ENCODE results near the gene NUMBL.
A peak's percentile ranks its signal among the peaks of the same experiment; 100 is the strongest.

NUMBL gene

GRCh38 chr19:40689339-40690049 lies 957 bp downstream of the NUMBL start:
- H3K4me3 ChIP-seq (ENCODE audit: insufficient read depth, low read length, poor library complexity, severe bottlenecking) = no peak overlapping the region
- no peak overlapping the region for H3K27ac ChIP-seq (ENCODE audit: low read depth, low read length)
- peak overlapping the region; percentile 87 for H3K4me2 ChIP-seq (ENCODE audit: low read depth, low read length, poor library complexity, severe bottlenecking)
- peak overlapping the region; percentile 66 for H3K9ac ChIP-seq (ENCODE audit: low read length)
- H2AFZ ChIP-seq (ENCODE audit: low read depth, low read length, severe bottlenecking) = no peak overlapping the region
- no peaks in the 10 kb centered on the region for H3K9me3 ChIP-seq (ENCODE audit: insufficient read depth, low read length)
- H3F3A ChIP-seq (ENCODE audit: insufficient read depth) = no peaks in the 10 kb centered on the region
- no peaks in the 10 kb centered on the region for H3K9me2 ChIP-seq (replicated peaks; ENCODE audit: insufficient read depth, low read length)
- no peaks in the 10 kb centered on the region for H4K20me1 ChIP-seq (ENCODE audit: low read depth, low read length)
- no peak for TF ChIP-seq EZH2phosphoT487 (conservative IDR thresholded peaks at IDR 0.05; ENCODE audit: low read length)
- TF ChIP-seq, protein P1, sequence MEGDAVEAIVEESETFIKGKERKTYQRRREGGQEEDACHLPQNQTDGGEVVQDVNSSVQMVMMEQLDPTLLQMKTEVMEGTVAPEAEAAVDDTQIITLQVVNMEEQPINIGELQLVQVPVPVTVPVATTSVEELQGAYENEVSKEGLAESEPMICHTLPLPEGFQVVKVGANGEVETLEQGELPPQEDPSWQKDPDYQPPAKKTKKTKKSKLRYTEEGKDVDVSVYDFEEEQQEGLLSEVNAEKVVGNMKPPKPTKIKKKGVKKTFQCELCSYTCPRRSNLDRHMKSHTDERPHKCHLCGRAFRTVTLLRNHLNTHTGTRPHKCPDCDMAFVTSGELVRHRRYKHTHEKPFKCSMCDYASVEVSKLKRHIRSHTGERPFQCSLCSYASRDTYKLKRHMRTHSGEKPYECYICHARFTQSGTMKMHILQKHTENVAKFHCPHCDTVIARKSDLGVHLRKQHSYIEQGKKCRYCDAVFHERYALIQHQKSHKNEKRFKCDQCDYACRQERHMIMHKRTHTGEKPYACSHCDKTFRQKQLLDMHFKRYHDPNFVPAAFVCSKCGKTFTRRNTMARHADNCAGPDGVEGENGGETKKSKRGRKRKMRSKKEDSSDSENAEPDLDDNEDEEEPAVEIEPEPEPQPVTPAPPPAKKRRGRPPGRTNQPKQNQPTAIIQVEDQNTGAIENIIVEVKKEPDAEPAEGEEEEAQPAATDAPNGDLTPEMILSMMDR (IDR thresholded peaks at IDR 0.05; ENCODE audit: insufficient read depth, low read length, poor library complexity, severe bottlenecking) = no peak
- H3K36me3 ChIP-seq (ENCODE audit: low read length) = no peaks in the 10 kb centered on the region
- no peaks in the 10 kb centered on the region for H3K27me3 ChIP-seq (ENCODE audit: low read length)
- H3K79me2 ChIP-seq (ENCODE audit: insufficient read depth, low read length) = no peaks in the 10 kb centered on the region

- Histone ChIP-seq H4K20me1 (ENCODE audit: low read depth, low read length) (no peaks in the 10 kb centered on the region), H3K9ac (ENCODE audit: low read length) (no peak overlapping the region), H3K27me3 (ENCODE audit: low read length) (no peaks in the 10 kb centered on the region), H3K27ac (ENCODE audit: low read depth, low read length) (no peak overlapping the region), H2AFZ (ENCODE audit: low read depth, low read length, severe bottlenecking) (no peak overlapping the region), H3K9me2 (replicated peaks; ENCODE audit: insufficient read depth, low read length) (no peaks in the 10 kb centered on the region), H3K79me2 (ENCODE audit: insufficient read depth, low read length) (no peaks in the 10 kb centered on the region), H3K4me2 (ENCODE audit: low read depth, low read length, poor library complexity, severe bottlenecking) (no peak overlapping the region), H3K4me3 (ENCODE audit: insufficient read depth, low read length, poor library complexity, severe bottlenecking) (no peak overlapping the region), H3K9me3 (ENCODE audit: insufficient read depth, low read length) (no peaks in the 10 kb centered on the region), H3F3A (ENCODE audit: insufficient read depth) (no peaks in the 10 kb centered on the region), H3K36me3 (ENCODE audit: low read length) (no peaks in the 10 kb centered on the region)
- TF ChIP-seq EZH2phosphoT487 (conservative IDR thresholded peaks at IDR 0.05; ENCODE audit: low read length) = no peak
- TF ChIP-seq, protein P1 (IDR thresholded peaks at IDR 0.05; ENCODE audit: insufficient read depth, low read length, poor library complexity, severe bottlenecking) = no peak
Observed at GRCh38 chr19:40688987-40689338, 1.5 kb downstream of the NUMBL start.

- no peak overlapping the region for H3K9ac ChIP-seq (ENCODE audit: low read length)
- H3K4me2 ChIP-seq (ENCODE audit: low read depth, low read length, poor library complexity, severe bottlenecking) = no peak overlapping the region
Observed at GRCh38 chr19:40688309-40688708, 2.1 kb downstream of the NUMBL start.

More at GRCh38 chr19:40688309-40688708, 2.1 kb downstream of the NUMBL start:
- no peaks in the 10 kb centered on the region for H3K79me2 ChIP-seq (ENCODE audit: insufficient read depth, low read length)
- no peaks in the 10 kb centered on the region for H3K27me3 ChIP-seq (ENCODE audit: low read length)
- no peaks in the 10 kb centered on the region for H3F3A ChIP-seq (ENCODE audit: insufficient read depth)
- H3K9me2 ChIP-seq (replicated peaks; ENCODE audit: insufficient read depth, low read length) = no peaks in the 10 kb centered on the region
- no peak overlapping the region for H2AFZ ChIP-seq (ENCODE audit: low read depth, low read length, severe bottlenecking)
- no peaks in the 10 kb centered on the region for H3K36me3 ChIP-seq (ENCODE audit: low read length)
- H3K27ac ChIP-seq (ENCODE audit: low read depth, low read length) = no peak overlapping the region
- H3K4me3 ChIP-seq (ENCODE audit: insufficient read depth, low read length, poor library complexity, severe bottlenecking) = no peak overlapping the region
- TF ChIP-seq EZH2phosphoT487 (conservative IDR thresholded peaks at IDR 0.05; ENCODE audit: low read length) = no peak
- TF ChIP-seq, protein P1 (IDR thresholded peaks at IDR 0.05; ENCODE audit: insufficient read depth, low read length, poor library complexity, severe bottlenecking) = no peak
- H3K9me3 ChIP-seq (ENCODE audit: insufficient read depth, low read length) = no peaks in the 10 kb centered on the region
- no peaks in the 10 kb centered on the region for H4K20me1 ChIP-seq (ENCODE audit: low read depth, low read length)

Data from SU-DHL-6 (cell line).